ENCODE results near the gene NRCAM.

The NRCAM gene

DNA sequence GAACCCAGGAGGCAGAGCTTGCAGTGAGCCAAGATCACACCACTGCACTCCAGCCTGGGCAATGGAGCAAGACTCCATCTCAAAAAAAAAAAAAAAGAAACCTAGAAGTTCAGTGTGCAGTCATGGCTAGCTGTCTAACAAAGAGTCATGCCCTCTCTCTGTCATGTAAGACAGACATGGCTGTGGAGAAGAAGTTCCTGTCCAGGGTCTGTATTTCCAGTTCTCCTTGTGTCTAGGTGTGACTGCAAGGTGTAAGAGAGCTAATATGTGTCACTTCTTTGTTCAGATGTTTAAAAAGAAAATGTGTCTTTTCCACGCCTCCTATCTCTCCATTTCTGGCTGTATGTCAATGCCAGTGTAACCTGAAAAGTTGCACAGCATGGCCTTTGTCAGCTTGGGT, 139.5 kb downstream of the NRCAM start:
- POLR2A ChIA-PET = no interaction called here
- no peak for DNase-seq (ENCODE audit: extremely low spot score)
- TF ChIP-seq, protein P1, sequence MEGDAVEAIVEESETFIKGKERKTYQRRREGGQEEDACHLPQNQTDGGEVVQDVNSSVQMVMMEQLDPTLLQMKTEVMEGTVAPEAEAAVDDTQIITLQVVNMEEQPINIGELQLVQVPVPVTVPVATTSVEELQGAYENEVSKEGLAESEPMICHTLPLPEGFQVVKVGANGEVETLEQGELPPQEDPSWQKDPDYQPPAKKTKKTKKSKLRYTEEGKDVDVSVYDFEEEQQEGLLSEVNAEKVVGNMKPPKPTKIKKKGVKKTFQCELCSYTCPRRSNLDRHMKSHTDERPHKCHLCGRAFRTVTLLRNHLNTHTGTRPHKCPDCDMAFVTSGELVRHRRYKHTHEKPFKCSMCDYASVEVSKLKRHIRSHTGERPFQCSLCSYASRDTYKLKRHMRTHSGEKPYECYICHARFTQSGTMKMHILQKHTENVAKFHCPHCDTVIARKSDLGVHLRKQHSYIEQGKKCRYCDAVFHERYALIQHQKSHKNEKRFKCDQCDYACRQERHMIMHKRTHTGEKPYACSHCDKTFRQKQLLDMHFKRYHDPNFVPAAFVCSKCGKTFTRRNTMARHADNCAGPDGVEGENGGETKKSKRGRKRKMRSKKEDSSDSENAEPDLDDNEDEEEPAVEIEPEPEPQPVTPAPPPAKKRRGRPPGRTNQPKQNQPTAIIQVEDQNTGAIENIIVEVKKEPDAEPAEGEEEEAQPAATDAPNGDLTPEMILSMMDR (IDR thresholded peaks at IDR 0.05; ENCODE audit: control extremely low read depth, extremely low read depth, low read depth, missing control alignments) = no peak
- CTCF ChIA-PET = interaction anchor here (0.8 to 2.2 kb wide), 4 partner anchors 10 to 34 kb away, joined by 3 to 7 read pairs (median 5); no protein-coding TSS in a partner anchor

DNA sequence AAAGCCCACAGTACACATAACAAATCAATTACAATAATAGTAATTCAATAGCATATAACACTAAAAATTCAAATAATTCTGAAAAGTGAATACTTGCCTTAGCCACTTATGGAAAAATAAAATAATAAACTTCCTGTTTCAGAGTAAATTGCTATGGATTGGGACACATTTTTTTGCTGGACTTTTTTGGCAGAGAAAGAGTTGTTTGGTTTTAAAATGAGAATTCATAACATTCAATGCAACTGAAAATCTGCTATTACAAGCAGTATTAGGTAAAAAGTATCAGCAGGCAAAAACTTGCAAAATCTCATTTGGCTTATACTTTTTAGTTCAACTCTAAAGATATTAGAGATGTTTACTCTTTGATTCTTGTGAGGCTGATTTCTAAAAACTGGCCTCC, 141.7 kb downstream of the NRCAM start:
- no peak for DNase-seq (ENCODE audit: extremely low spot score)
- TF ChIP-seq, protein P1 (IDR thresholded peaks at IDR 0.05; ENCODE audit: control extremely low read depth, extremely low read depth, low read depth, missing control alignments) = no peak
- POLR2A ChIA-PET = no interaction called here
- CTCF ChIA-PET = no interaction called here

DNA sequence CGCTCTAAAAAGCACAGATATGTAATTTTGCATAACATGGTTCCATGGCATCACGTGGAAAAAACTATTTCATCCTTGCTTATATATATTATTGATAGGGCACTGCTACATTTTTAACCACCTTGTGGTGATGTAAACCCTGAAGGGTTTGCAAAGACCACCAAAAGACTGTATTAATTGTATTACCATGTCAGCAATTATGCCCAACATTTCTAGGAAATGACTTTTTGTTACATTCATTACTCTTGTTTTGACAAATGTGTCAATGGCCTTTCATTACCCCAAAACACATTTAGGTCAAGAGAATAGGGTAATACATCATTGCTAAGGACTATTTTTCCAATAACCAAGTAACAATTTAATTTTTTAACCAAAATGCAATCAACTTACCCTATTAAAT, 142.2 kb downstream of the NRCAM start:
- TF ChIP-seq, protein P1 (IDR thresholded peaks at IDR 0.05; ENCODE audit: control extremely low read depth, extremely low read depth, low read depth, missing control alignments) = no peak
- ChIA-PET POLR2A (no interaction called here), CTCF (no interaction called here)
- no peak for DNase-seq (ENCODE audit: extremely low spot score)

DNA sequence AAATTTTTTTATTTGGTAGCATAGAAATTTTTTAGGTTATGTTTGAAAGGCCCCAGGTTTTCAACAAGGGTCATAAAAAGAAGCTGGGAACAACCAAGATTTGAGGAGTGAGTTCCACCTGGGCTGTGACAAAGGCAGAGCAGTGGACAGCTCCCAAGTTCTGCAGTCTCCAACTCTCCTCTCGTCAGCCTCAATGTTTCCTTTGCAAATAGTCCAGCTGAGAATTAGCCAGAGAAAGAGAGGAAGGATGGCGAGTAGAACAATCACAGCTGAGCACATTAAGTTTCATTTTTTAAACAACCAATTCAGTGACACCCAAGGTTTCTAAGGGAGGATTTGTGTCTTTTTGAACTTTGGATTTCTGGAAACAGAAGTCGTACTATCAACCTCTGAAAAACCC, 143.2 kb downstream of the NRCAM start:
- no peak for DNase-seq (ENCODE audit: extremely low spot score)
- TF ChIP-seq, protein P1 (IDR thresholded peaks at IDR 0.05; ENCODE audit: control extremely low read depth, extremely low read depth, low read depth, missing control alignments) = no peak
- POLR2A ChIA-PET = no interaction called here
- CTCF ChIA-PET = interaction anchor here (1.3 kb wide), 1 partner anchor 10 kb away, joined by 4 read pairs; no protein-coding TSS in a partner anchor

DNA sequence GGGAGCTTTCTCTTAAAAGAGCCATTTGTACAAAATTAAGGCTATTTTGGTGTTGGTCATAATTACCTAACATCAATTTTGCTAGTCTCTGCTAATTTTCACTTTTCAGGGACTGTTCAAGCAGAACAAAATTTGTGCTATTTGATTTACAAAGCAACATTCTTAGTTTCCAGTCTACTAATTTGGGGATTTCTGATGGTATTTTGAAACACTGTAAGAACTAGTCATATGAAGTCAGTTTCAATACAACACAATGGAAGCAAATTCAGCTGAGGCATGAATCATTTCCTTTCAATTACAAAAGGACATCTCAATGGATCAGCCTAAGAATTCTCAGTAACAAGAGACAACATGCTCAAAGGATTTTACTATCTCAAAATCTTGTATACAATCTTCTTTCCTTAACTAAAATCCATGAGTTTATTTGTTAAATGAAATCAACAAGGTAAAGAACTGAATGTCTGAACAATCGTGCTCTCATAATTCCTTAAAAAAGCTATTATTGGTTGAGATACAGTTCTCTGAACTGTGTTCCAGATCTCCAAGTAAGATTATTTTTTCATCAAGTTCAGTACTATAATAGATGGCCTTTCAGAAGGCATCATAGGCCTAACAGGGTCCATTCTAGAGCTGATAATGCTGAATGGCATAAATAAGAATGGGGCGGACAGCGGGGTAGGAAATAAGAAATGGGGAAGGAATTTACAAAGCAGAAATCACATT, 144.6 kb downstream of the NRCAM start:
- TF ChIP-seq, protein P1 (IDR thresholded peaks at IDR 0.05; ENCODE audit: control extremely low read depth, extremely low read depth, low read depth, missing control alignments) = no peak
- ChIA-PET CTCF (interaction anchor here (1.1 to 4.3 kb wide), 2 partner anchors 9 to 18 kb away, joined by 5 to 14 read pairs; no protein-coding TSS in a partner anchor), POLR2A (no interaction called here)
- peak; percentile 23 for DNase-seq (ENCODE audit: extremely low spot score)

DNA sequence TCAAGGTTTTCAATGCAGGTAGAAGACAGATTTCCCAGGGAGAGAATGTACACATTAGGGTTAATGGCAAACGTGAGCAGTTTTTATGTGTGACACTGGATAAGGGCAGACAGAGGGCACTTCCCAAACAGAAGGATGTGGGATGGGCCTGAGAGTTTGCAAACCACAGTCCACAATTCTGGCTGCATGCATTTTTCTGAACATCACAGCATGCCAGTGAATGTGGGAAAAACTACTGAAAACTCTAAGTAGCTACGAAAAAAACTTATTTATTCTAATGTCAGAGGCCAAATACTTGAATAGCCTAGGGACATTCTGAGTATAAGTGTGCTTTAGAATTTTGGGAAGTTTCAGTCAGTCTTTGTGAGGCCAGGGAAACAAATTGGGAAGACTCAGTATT, 145.9 kb downstream of the NRCAM start:
- POLR2A ChIA-PET = no interaction called here
- no peak for DNase-seq (ENCODE audit: extremely low spot score)

More for the DNA sequence above, 145.9 kb downstream of the NRCAM start:
- TF ChIP-seq, protein P1 (IDR thresholded peaks at IDR 0.05; ENCODE audit: control extremely low read depth, extremely low read depth, low read depth, missing control alignments) = no peak
- CTCF ChIA-PET = interaction anchor here (1.2 to 4.3 kb wide), 3 partner anchors 10 to 19 kb away, joined by 3 to 14 read pairs (median 5); no protein-coding TSS in a partner anchor

Data from GM10248 (cell line).